Astrocyte (in vitro differentiated cells and primary cell): ENCODE measurements around the gene ING4.

ENCODE experiments used
- CTCF ChIP-seq: IDR thresholded peaks from 2 replicates; pipeline ENCODE4 v1.5.1; 2011; ENCODE audit warnings: low read depth, mild to moderate bottlenecking, inconsistent platforms, low read length, moderate library complexity; ENCODE audit not compliant: insufficient read depth
- EZH2 ChIP-seq: IDR thresholded peaks from 2 replicates; pipeline ENCODE4 v1.6.1; 2012; ENCODE audit warnings: mild to moderate bottlenecking, low read length, inconsistent platforms; ENCODE audit not compliant: insufficient read depth

DNA sequence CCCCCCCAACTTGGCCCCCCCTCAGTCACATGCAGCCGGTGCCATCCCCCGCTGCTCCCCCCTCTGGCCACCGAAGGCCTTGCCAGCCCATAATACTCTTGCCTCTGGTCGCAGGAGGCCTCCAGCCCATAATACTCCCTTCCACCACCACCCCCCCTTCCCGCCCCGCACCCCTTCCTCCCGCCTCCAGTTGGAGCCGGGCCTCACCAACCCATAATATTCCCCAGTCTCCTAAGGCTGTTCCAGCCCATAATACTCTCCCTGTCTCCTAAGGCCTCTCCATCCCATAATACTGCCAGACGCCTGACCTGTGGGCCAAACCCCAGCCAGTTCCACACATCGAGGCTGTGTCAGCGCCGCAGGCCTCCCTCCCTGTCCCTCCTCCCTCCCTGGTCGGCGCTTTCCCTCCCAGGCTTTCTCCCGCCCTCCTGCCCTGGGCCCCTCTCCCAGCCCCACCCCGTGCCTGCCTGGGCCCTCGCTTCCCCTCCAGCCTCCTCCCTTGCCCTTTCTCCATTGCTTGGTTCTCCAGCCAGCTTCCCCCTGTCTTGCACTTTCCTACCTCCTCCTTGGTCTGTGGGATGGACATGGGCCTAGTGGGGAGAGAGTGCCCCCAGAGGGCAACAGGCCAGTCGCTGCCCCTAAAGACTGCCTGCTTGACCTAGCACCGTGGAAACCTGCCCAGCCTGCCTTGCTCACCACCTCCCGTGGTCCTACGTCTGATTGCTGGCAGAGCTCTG, 49.0 kb downstream of the ING4 start:
- TF ChIP-seq CTCF (no peak), EZH2 (no peak)
